NB4 (cell line): Measurements from ENCODE around the gene CKAP5.
A peak's percentile ranks its signal among the peaks of the same experiment; 100 is the strongest.

Source experiments
- DNase-seq: peaks from one replicate; pipeline ENCODE4 v3.0.0; 2010; ENCODE audit warnings: low read depth
- H3K4me3 ChIP-seq: one replicate; pipeline ENCODE4 v1.5.1; 2011; ENCODE audit warnings: mild to moderate bottlenecking, low read depth, low read length, moderate library complexity
- MYC ChIP-seq: IDR thresholded peaks from 2 replicates; pipeline ENCODE4 v1.6.1; 2011; ENCODE audit warnings: low read depth, low read length
- POLR2A ChIP-seq: IDR thresholded peaks from 2 replicates; pipeline ENCODE4 v1.6.1; 2011; ENCODE audit warnings: mild to moderate bottlenecking; ENCODE audit not compliant: insufficient read length; ENCODE audit errors: extremely low read depth
- TF ChIP-seq, protein P1 (sequence below): IDR thresholded peaks from 2 replicates; pipeline ENCODE4 v1.6.1; 2011; ENCODE audit warnings: low read depth, low read length
- TF ChIP-seq, protein P2 (sequence below): IDR thresholded peaks from one replicate; pipeline ENCODE4 v1.5.1; 2012; ENCODE audit warnings: low read depth, low read length

The CKAP5 gene

DNA sequence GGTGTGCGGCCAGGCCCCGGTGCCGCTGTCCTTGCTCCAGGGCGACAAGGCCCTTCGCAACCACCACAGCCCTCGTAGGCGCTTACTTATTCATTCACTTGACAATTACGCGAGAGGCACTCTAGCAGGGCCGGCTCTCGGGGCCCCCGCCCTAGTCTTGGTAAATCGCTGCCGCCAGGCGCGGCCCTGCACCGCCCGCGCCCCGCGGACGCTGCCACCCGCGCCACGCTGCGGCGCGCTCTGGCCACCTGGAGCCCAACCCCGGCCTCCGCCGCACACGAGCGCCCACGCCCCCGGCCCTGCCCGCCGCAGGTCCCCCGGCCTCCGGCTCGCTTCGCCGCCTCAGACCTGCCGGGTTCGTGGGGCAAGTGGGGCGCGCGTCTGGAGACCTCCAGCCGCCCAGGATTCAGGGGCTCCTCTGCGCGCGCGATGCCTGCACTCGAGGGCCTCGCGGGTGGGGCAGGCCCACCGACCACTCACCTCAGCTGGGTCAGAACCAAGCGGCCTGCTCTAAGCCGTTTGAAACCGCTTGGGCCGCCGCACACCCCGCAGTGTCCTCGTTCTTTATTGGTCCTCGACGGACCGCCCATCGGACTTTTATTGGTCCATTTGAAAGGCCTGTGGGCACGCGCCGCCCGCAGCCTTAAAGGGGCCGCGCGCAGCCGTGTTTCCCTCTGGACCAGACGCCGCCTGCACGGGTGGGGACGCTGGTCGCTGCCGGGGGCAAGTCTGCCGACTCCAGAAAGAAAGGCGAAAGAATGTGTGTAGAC lies at the start of gene CKAP5:
Gene CKAP5 (minus strand): TSS at position 541 of the 770 bp plus-strand sequence. CDS start 25,049 bp downstream, outside the sequence.
- H3K4me3 ChIP-seq, result peak within 1 kb of the TSS; percentile 98
- peak; percentile 93 for DNase-seq
- peak; percentile 63 for TF ChIP-seq MYC
- TF ChIP-seq, protein P1, sequence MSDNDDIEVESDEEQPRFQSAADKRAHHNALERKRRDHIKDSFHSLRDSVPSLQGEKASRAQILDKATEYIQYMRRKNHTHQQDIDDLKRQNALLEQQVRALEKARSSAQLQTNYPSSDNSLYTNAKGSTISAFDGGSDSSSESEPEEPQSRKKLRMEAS, result peak; percentile 44; the same call in 1 of the 2 replicates
- TF ChIP-seq, protein P2, sequence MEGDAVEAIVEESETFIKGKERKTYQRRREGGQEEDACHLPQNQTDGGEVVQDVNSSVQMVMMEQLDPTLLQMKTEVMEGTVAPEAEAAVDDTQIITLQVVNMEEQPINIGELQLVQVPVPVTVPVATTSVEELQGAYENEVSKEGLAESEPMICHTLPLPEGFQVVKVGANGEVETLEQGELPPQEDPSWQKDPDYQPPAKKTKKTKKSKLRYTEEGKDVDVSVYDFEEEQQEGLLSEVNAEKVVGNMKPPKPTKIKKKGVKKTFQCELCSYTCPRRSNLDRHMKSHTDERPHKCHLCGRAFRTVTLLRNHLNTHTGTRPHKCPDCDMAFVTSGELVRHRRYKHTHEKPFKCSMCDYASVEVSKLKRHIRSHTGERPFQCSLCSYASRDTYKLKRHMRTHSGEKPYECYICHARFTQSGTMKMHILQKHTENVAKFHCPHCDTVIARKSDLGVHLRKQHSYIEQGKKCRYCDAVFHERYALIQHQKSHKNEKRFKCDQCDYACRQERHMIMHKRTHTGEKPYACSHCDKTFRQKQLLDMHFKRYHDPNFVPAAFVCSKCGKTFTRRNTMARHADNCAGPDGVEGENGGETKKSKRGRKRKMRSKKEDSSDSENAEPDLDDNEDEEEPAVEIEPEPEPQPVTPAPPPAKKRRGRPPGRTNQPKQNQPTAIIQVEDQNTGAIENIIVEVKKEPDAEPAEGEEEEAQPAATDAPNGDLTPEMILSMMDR, result no peak
- peak; percentile 78 for TF ChIP-seq POLR2A

DNA sequence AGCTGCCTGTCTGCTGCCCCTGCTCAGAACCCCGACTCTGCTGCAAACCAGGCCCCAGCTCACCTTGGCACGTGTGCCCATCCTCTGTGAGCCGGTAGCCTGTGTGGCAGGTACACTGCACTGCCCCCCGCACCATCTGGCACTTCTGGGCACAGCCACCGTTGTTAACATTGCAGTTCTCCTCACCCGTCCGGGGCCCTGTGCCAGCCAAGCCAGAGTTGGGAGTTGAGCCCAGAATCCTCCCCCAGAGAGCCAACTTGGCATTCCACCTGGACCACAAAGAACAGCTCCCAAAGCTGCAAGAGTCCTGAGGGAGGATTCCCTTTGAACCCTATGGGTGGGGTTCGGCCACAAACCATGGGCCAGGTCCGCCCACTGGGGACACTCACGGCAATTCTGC lies 49.7 kb upstream of the CKAP5 start:
- no peak for DNase-seq
- TF ChIP-seq, protein P1, result no peak
- TF ChIP-seq MYC, result no peak
- TF ChIP-seq, protein P2, result no peak
- no peak for TF ChIP-seq POLR2A
- H3K4me3 ChIP-seq, result no peak overlapping the region

DNA sequence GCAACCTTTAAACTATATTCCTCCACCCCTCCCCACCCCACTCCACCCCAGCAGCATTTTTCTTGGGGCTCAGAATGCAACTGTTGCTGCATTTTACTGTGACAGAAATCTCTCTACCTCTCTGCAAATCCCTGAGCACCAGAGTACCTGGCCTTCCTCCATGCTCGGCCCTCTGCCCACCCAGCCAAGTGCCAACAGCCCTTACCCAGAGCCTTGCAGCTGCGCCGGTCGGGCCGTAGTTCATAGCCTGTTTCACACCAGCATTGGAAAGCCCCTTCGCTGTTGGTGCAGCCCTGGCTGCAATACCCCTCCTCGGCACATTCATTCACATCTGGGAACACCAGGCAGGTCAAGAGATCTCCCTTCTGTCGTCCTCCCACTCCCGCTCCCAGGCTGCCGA lies 48.9 kb upstream of the CKAP5 start:
- no peak for TF ChIP-seq POLR2A
- no peak for TF ChIP-seq MYC
- TF ChIP-seq, protein P2, result no peak
- TF ChIP-seq, protein P1, result no peak
- no peak for DNase-seq
- H3K4me3 ChIP-seq, result no peak overlapping the region

GRCh38 chr11:46894506-46894905 lies 48.4 kb upstream of the CKAP5 start:
- H3K4me3 ChIP-seq, result no peak overlapping the region
- TF ChIP-seq MYC (no peak), POLR2A (no peak)
- TF ChIP-seq, protein P1, result no peak
- DNase-seq, result no peak

GRCh38 chr11:46892838-46893237 lies 46.8 kb upstream of the CKAP5 start:
- no peak for TF ChIP-seq MYC
- TF ChIP-seq, protein P2, result no peak
- TF ChIP-seq, protein P1, result no peak
- no peak for TF ChIP-seq POLR2A
- no peak for DNase-seq

GRCh38 chr11:46892109-46892508 lies 46.0 kb upstream of the CKAP5 start:
- TF ChIP-seq MYC (no peak), POLR2A (no peak)
- TF ChIP-seq, protein P2, result no peak
- TF ChIP-seq, protein P1, result no peak
- no peak overlapping the region for H3K4me3 ChIP-seq
- DNase-seq, result no peak

More at GRCh38 chr11:46892838-46893237, 46.8 kb upstream of the CKAP5 start:
- H3K4me3 ChIP-seq, result no peak overlapping the region
